WTC11 (cell line): ENCODE data around the gene TMEM11. TPM values are rescaled to one million over a fixed set of nuclear protein-coding genes. Genes with fewer than 3 reads are reported as not detected.

ENCODE experiments used
- ATAC-seq: fragments of 200-7000 bp; cut with Tn5 transposase; 2 replicates; pipeline ENCODE4 v1.10.0; 2021; ENCODE audit warnings: mild to moderate bottlenecking, moderate library complexity
- CTCF ChIA-PET: fragments of 300-600 bp; sonication (Branson Sonifier 250); formaldehyde crosslinking; loops from one replicate; lab custom pipeline; 2021; ENCODE audit warnings: antibody characterized with exemption; lab: Charles Lee
- POLR2A ChIA-PET: fragments of 350-600 bp; sonication (Branson Sonifier 250); formaldehyde crosslinking; loops from one replicate; lab custom pipeline; 2021; ENCODE audit warnings: antibody characterized with exemption; lab: Charles Lee
- DNase-seq: peaks from one replicate; pipeline ENCODE4 v3.0.0; 2021; ENCODE audit warnings: low spot score
- H3K27ac Mint-ChIP-seq: 2 replicates; pipeline ENCODE4 v1.8.0; 2021; ENCODE audit warnings: mixed read lengths
- H3K27me3 Mint-ChIP-seq: 2 replicates; pipeline ENCODE4 v1.8.0; 2021; ENCODE audit warnings: low read depth, mild to moderate bottlenecking, moderate library complexity, mixed read lengths
- H3K36me3 Mint-ChIP-seq: 2 replicates; pipeline ENCODE4 v1.8.0; 2021; ENCODE audit warnings: mixed read lengths
- H3K4me1 Mint-ChIP-seq: 2 replicates; pipeline ENCODE4 v1.8.0; 2022; ENCODE audit warnings: mixed read lengths
- H3K4me3 Mint-ChIP-seq: 2 replicates; pipeline ENCODE4 v1.8.0; 2021; ENCODE audit warnings: mild to moderate bottlenecking, moderate library complexity, mixed read lengths
- H3K9me3 Mint-ChIP-seq: 2 replicates; pipeline ENCODE4 v1.8.0; 2021; ENCODE audit warnings: mixed read lengths
- ARID4B ChIP-seq: sonication (generic); formaldehyde crosslinking; IDR thresholded peaks from 2 replicates; pipeline ENCODE4 v1.8.0; 2023; ENCODE audit warnings: missing genetic modification reagents, mild to moderate bottlenecking, borderline replicate concordance
- ATF6 ChIP-seq: sonication (generic); formaldehyde crosslinking; IDR thresholded peaks from 2 replicates; pipeline ENCODE4 v1.8.1; 2023; ENCODE audit warnings: mild to moderate bottlenecking, missing genetic modification reagents
- FOXJ3 ChIP-seq: sonication (generic); formaldehyde crosslinking; IDR thresholded peaks from 2 replicates; pipeline ENCODE4 v1.9.0; 2021; ENCODE audit warnings: missing genetic modification reagents, mild to moderate bottlenecking, borderline replicate concordance
- FOXK1 ChIP-seq: sonication (generic); formaldehyde crosslinking; IDR thresholded peaks from 2 replicates; pipeline ENCODE4 v1.8.0; 2022; ENCODE audit warnings: mild to moderate bottlenecking, moderate library complexity, missing genetic modification reagents
- GRHL2 ChIP-seq: fragments of 250-450 bp; sonication (Bioruptor Pico); IDR thresholded peaks from 2 replicates; pipeline ENCODE4 v1.8.0; 2022; ENCODE audit warnings: mild to moderate bottlenecking, moderate library complexity; ENCODE audit not compliant: insufficient replicate concordance, severe bottlenecking
- GTF2I ChIP-seq: fragments of 250-450 bp; sonication (Bioruptor Pico); conservative IDR thresholded peaks from 2 replicates; pipeline ENCODE4 v1.4.0; 2021; ENCODE audit warnings: mild to moderate bottlenecking
- HMGA2 ChIP-seq: fragments of 250-450 bp; sonication (Bioruptor Pico); IDR thresholded peaks from 2 replicates; pipeline ENCODE4 v1.4.0; 2021; ENCODE audit warnings: mild to moderate bottlenecking, moderate library complexity
- JAZF1 ChIP-seq: fragments of 250-450 bp; sonication (Bioruptor Pico); IDR thresholded peaks from 2 replicates; pipeline ENCODE4 v1.9.0; 2021; ENCODE audit warnings: moderate library complexity, mild to moderate bottlenecking, inconsistent platforms
- KAT7 ChIP-seq: sonication (generic); formaldehyde crosslinking; IDR thresholded peaks from 2 replicates; pipeline ENCODE4 v1.8.1; 2023; ENCODE audit warnings: missing genetic modification reagents, mild to moderate bottlenecking, borderline replicate concordance
- NFE2L1 ChIP-seq: sonication (generic); formaldehyde crosslinking; IDR thresholded peaks from 2 replicates; pipeline ENCODE4 v1.8.1; 2023; ENCODE audit warnings: missing genetic modification reagents
- NR1H2 ChIP-seq: sonication (generic); formaldehyde crosslinking; IDR thresholded peaks from 2 replicates; pipeline ENCODE4 v1.9.0; 2021; ENCODE audit warnings: mild to moderate bottlenecking, moderate library complexity, missing genetic modification reagents
- RORB ChIP-seq: fragments of 250-450 bp; sonication (Bioruptor Pico); IDR thresholded peaks from 2 replicates; pipeline ENCODE4 v1.9.0; 2021; ENCODE audit warnings: mild to moderate bottlenecking
- USF2 ChIP-seq: sonication (generic); formaldehyde crosslinking; IDR thresholded peaks from 2 replicates; pipeline ENCODE4 v1.8.1; 2023; ENCODE audit warnings: mild to moderate bottlenecking, missing genetic modification reagents, moderate library complexity
- ZMAT4 ChIP-seq: fragments of 250-450 bp; sonication (Bioruptor Pico); IDR thresholded peaks from 2 replicates; pipeline ENCODE4 v1.9.0; 2021; ENCODE audit warnings: mild to moderate bottlenecking
- ZNF138 ChIP-seq: sonication (generic); formaldehyde crosslinking; conservative IDR thresholded peaks from 2 replicates; pipeline ENCODE4 v1.8.1; 2022; ENCODE audit warnings: mild to moderate bottlenecking, moderate library complexity, missing genetic modification reagents
- ZNF317 ChIP-seq: sonication (generic); formaldehyde crosslinking; IDR thresholded peaks from 2 replicates; pipeline ENCODE4 v1.8.1; 2023; ENCODE audit warnings: low read depth, mild to moderate bottlenecking, moderate library complexity, missing genetic modification reagents, borderline replicate concordance
- ZNF425 ChIP-seq: fragments of 250-450 bp; sonication (Bioruptor Pico); conservative IDR thresholded peaks from 2 replicates; pipeline ENCODE4 v1.9.0; 2021; ENCODE audit warnings: mild to moderate bottlenecking
- ZNF512 ChIP-seq: sonication (generic); formaldehyde crosslinking; IDR thresholded peaks from 2 replicates; pipeline ENCODE4 v1.8.1; 2022; ENCODE audit warnings: missing genetic modification reagents, borderline replicate concordance
- ZSCAN18 ChIP-seq: fragments of 250-450 bp; sonication (Bioruptor Pico); IDR thresholded peaks from 2 replicates; pipeline ENCODE4 v2.1.2; 2022; ENCODE audit warnings: mild to moderate bottlenecking, moderate library complexity
- total RNA-seq: library from RNA; stranded (reverse); gene quantifications from 3 replicates; pipeline ENCODE4 v1.2.3, GENCODE V29; 2021

The TMEM11 gene
- total RNA-seq, 1 experiment from 2014 or later, result 37.0 TPM

- ATAC-seq (no peak), DNase-seq (no peak)
- Mint-ChIP-seq H3K27ac (no peak overlapping the region), H3K9me3 (no peaks in the 10 kb centered on the region), H3K36me3 (no peaks in the 10 kb centered on the region), H3K4me1 (peaks cover 29% of the 10 kb centered on the region), H3K27me3 (no peaks in the 10 kb centered on the region; the same call in 1 of the 2 replicates), H3K4me3 (no peak overlapping the region)
- POLR2A ChIA-PET, result no interaction called here
- CTCF ChIA-PET, result interaction anchor here (1.2 kb wide), 1 partner anchor 29 kb away, joined by 4 read pairs; the partner anchor contains the start of gene TMEM11
- TF ChIP-seq NFE2L1 (CRISPR knock-in tag) (no peak), ZNF138 (CRISPR knock-in tag) (no peak), ATF6 (no peak), ZNF317 (CRISPR knock-in tag) (no peak), KAT7 (no peak), FOXJ3 (CRISPR knock-in tag) (no peak), GTF2I (CRISPR knock-in tag) (no peak), ZMAT4 (CRISPR knock-in tag) (no peak), GRHL2 (CRISPR knock-in tag) (no peak), HMGA2 (CRISPR knock-in tag) (no peak), ZNF425 (CRISPR knock-in tag) (no peak), FOXK1 (CRISPR knock-in tag) (no peak), USF2 (CRISPR knock-in tag) (no peak)
Measured at GRCh38 chr17:21242026-21242697, 28.2 kb upstream of the TMEM11 start.

- H3K4me3 Mint-ChIP-seq, result no peak overlapping the region
- peaks cover 29% of the 10 kb centered on the region for H3K4me1 Mint-ChIP-seq
- DNase-seq (no peak), ATAC-seq (no peak)
- no peaks in the 10 kb centered on the region for H3K36me3 Mint-ChIP-seq
- H3K9me3 Mint-ChIP-seq, result no peaks in the 10 kb centered on the region
- no peak overlapping the region for H3K27ac Mint-ChIP-seq
- ChIA-PET CTCF (interaction anchor here (0.9 to 2.5 kb wide), 4 partner anchors 28 to 216 kb away, joined by 3 to 7 read pairs (median 6); partner anchors contain the start of gene TMEM11), POLR2A (no interaction called here)
- H3K27me3 Mint-ChIP-seq, result no peaks in the 10 kb centered on the region; the same call in 1 of the 2 replicates
- TF ChIP-seq ZNF512 (CRISPR knock-in tag) (no peak), RORB (no peak), ZSCAN18 (no peak), NR1H2 (no peak), ATF6 (no peak), ARID4B (CRISPR knock-in tag) (no peak), JAZF1 (CRISPR knock-in tag) (no peak)
Measured at GRCh38 chr17:21241564-21241963, 27.6 kb upstream of the TMEM11 start.
